Colonic mucosa (tissue), 4 donors: Measurements from ENCODE around the gene AP4M1. TPM values are rescaled to one million over a fixed set of nuclear protein-coding genes. Genes with fewer than 3 reads are reported as not detected.

Experiments used
- DNase-seq: peaks from one replicate; pipeline ENCODE4 v3.0.0-alpha.2; 2020
- H3K27ac ChIP-seq: fragments of 200-600 bp; one replicate; pipeline ENCODE4 v1.8.0; 2021
- H3K27me3 ChIP-seq: fragments of 200-600 bp; one replicate; pipeline ENCODE4 v1.8.0; 2021
- H3K36me3 ChIP-seq: fragments of 200-600 bp; one replicate; pipeline ENCODE4 v1.8.0; 2021
- H3K4me1 ChIP-seq: fragments of 200-600 bp; one replicate; pipeline ENCODE4 v1.8.0; 2021; ENCODE audit warnings: mild to moderate bottlenecking
- H3K4me3 ChIP-seq: fragments of 200-600 bp; one replicate; pipeline ENCODE4 v1.8.0; 2021
- H3K9ac ChIP-seq, 2 donors: one replicate each; pipeline ENCODE4 v1.7.0; 2013; ENCODE audit warnings: control low read depth in 2 of 2, low read depth in 2 of 2, low read length in 2 of 2
- H3K9me3 ChIP-seq: fragments of 200-600 bp; one replicate; pipeline ENCODE4 v1.8.0; 2021
- intact Hi-C: fragments of 100-400 bp; cut with DNase I; formaldehyde crosslinking; loops from one replicate; pipeline ENCODE4 v1.14.1; 2022
- total RNA-seq, 2 donors: library from RNA; stranded (reverse); fragmentation: NEBNext Ultra II Directional in 1 of 2; extraction: Animal tissue kit (Norgen Biotek cat#: 25700) in 1 of 2; gene quantifications; one replicate each; pipeline ENCODE4 v1.2.1, GENCODE V29; 2021
- TF ChIP-seq, protein P1 (sequence below): fragments of 200-600 bp; IDR thresholded peaks from one replicate; pipeline ENCODE4 v1.8.0; 2022; ENCODE audit warnings: antibody characterized with exemption, mild to moderate bottlenecking
- donor health status: healthy.
- donor health status: DM: no; HTN: no; CAD: no.
- donor health status: DM: no; HTN: no; CAD: no.

AP4M1 gene
- total RNA-seq, 2 donors from 2014 or later, result 17.8 to 23.6 TPM

GRCh38 chr7:100102950-100103840, 1.8 kb downstream of the AP4M1 start:
- Histone ChIP-seq H3K9ac (no peak overlapping the region), H3K27ac (no peak overlapping the region), H3K27me3 (no peaks in the 10 kb centered on the region), H3K9me3 (no peaks in the 10 kb centered on the region), H3K36me3 (peaks cover 3% of the 10 kb centered on the region), H3K4me1 (peaks cover 5% of the 10 kb centered on the region), H3K4me3 (no peak overlapping the region)
- TF ChIP-seq, protein P1, sequence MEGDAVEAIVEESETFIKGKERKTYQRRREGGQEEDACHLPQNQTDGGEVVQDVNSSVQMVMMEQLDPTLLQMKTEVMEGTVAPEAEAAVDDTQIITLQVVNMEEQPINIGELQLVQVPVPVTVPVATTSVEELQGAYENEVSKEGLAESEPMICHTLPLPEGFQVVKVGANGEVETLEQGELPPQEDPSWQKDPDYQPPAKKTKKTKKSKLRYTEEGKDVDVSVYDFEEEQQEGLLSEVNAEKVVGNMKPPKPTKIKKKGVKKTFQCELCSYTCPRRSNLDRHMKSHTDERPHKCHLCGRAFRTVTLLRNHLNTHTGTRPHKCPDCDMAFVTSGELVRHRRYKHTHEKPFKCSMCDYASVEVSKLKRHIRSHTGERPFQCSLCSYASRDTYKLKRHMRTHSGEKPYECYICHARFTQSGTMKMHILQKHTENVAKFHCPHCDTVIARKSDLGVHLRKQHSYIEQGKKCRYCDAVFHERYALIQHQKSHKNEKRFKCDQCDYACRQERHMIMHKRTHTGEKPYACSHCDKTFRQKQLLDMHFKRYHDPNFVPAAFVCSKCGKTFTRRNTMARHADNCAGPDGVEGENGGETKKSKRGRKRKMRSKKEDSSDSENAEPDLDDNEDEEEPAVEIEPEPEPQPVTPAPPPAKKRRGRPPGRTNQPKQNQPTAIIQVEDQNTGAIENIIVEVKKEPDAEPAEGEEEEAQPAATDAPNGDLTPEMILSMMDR, result no peak
- intact Hi-C loops, result no loop called here
- no peak for DNase-seq

GRCh38 chr7:100105534-100105933, 4.1 kb downstream of the AP4M1 start:
- H3K36me3 ChIP-seq, result no peaks in the 10 kb centered on the region
- TF ChIP-seq, protein P1, result no peak

DNA sequence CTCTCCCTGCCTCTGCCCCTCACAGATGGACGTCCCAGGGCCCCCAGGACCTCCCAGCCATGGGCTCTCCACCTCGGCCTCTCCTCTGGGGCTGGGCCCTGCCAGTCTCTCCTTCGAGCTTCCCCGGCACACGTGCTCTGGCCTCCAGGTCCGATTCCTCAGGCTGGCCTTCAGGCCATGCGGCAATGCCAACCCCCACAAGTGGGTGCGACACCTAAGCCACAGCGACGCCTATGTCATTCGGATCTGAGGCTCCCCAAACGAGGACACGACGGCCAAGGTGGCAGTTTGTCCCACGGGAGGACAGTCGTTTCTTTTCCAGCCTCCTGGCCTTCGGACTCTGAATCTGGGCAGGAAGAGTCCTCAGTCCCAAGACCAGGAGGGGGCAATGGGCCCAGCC, 5.2 kb downstream of the AP4M1 start:
- H3K4me1 ChIP-seq, result no peaks in the 10 kb centered on the region
- no peaks in the 10 kb centered on the region for H3K36me3 ChIP-seq
- H3K27ac ChIP-seq, result no peak overlapping the region
- DNase-seq, result no peak
- no peak overlapping the region for H3K4me3 ChIP-seq
- H3K27me3 ChIP-seq, result no peaks in the 10 kb centered on the region
- intact Hi-C loops, result no loop called here
- no peak overlapping the region for H3K9ac ChIP-seq
- H3K9me3 ChIP-seq, result no peaks in the 10 kb centered on the region
- TF ChIP-seq, protein P1, result no peak

More at GRCh38 chr7:100105534-100105933, 4.1 kb downstream of the AP4M1 start:
- H3K9ac ChIP-seq, result no peak overlapping the region
- no peaks in the 10 kb centered on the region for H3K27me3 ChIP-seq
- H3K27ac ChIP-seq, result no peak overlapping the region
- no peak for DNase-seq
- H3K4me1 ChIP-seq, result no peaks in the 10 kb centered on the region
- intact Hi-C loops, result no loop called here
- H3K9me3 ChIP-seq, result no peaks in the 10 kb centered on the region
- H3K4me3 ChIP-seq, result no peak overlapping the region

DNA sequence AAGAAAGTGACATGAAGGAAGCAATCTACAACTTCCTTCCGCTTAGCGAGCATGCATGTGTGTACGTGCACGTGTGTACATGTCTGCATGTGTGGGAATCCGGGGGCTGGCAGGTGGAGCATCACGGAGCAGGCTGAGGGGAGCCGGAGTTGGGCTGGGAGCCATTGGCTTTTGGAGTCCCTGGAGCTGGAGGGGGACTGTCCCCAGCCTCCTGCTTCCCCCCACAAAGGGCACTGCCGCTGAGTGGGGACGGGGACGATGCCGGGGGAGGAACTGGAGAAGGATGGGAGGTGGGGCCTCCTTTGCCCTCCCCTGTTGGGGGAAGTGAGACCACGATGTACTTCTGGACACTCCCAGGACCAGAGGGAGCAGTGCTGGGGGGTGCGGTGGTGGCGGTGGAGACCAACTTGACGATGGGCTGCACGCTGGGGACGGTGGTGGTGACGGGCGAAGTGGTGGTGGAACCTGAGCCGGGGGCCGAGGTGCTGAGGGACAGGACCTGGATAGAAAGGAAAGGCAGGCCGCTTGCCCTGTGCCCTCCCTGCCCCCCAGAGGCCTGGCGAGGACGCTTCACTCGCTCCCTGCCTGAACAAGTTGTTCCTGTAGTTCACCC, 5.8 kb downstream of the AP4M1 start:
- intact Hi-C loops, result no loop called here
- Histone ChIP-seq H3K36me3 (no peaks in the 10 kb centered on the region), H3K4me3 (no peak overlapping the region), H3K27ac (no peak overlapping the region), H3K4me1 (no peaks in the 10 kb centered on the region), H3K27me3 (no peaks in the 10 kb centered on the region), H3K9ac (no peak overlapping the region), H3K9me3 (no peaks in the 10 kb centered on the region)
- TF ChIP-seq, protein P1, result no peak
- DNase-seq, result no peak

GRCh38 chr7:100107890-100108289, 6.4 kb downstream of the AP4M1 start:
- H3K4me1 ChIP-seq, result no peaks in the 10 kb centered on the region
- no peak for DNase-seq
- intact Hi-C loops, result no loop called here
- H3K9ac ChIP-seq, result no peak overlapping the region
- H3K36me3 ChIP-seq, result no peaks in the 10 kb centered on the region
- no peak overlapping the region for H3K27ac ChIP-seq
- TF ChIP-seq, protein P1, result no peak
- H3K9me3 ChIP-seq, result no peaks in the 10 kb centered on the region
- no peaks in the 10 kb centered on the region for H3K27me3 ChIP-seq
- no peak overlapping the region for H3K4me3 ChIP-seq
